Measurements from ENCODE around the gene FAM110C. TPM values are rescaled to one million over a fixed set of nuclear protein-coding genes. Genes with fewer than 3 reads are reported as not detected.
"Not testable (repeated sequence)": the region's sequence is repeated elsewhere in the genome, so short reads cannot be mapped to it uniquely, and the experiment has no call there.

The FAM110C gene
- total RNA-seq, 2 donors from 2014 or later, result 4.9 to 5.0 TPM

GRCh38 chr2:80971-81736 lies 34.8 kb upstream of the FAM110C start:
- H3K36me3 ChIP-seq, result no peaks in the 10 kb centered on the region
- ATAC-seq (ENCODE audit: insufficient number of reproducible peaks, low FRiP score, low read depth) (no peak), DNase-seq (ENCODE audit: low spot score) (no peak)
- no peaks in the 10 kb centered on the region for H3K27me3 ChIP-seq (replicated peaks; ENCODE audit: insufficient read depth)
- no peaks in the 10 kb centered on the region for H3K9me3 ChIP-seq
- no peak for TF ChIP-seq CTCF (IDR thresholded peaks at IDR 0.05)
- H3K4me3 ChIP-seq, result no peak overlapping the region
- H3K4me1 ChIP-seq (ENCODE audit: control insufficient read depth in 1 of 2, low read depth in 2 of 2), result no peaks in the 10 kb centered on the region
- no peak overlapping the region for H3K27ac ChIP-seq

- TF ChIP-seq CTCF (IDR thresholded peaks at IDR 0.05), result no peak
- no peak for DNase-seq (ENCODE audit: low spot score)
- H3K4me1 ChIP-seq (ENCODE audit: control insufficient read depth in 1 of 2, low read depth in 2 of 2), result no peaks in the 10 kb centered on the region
- H3K27me3 ChIP-seq (replicated peaks; ENCODE audit: insufficient read depth), result no peaks in the 10 kb centered on the region
- H3K36me3 ChIP-seq, result no peaks in the 10 kb centered on the region
- H3K4me3 ChIP-seq, result no peak overlapping the region
- ATAC-seq (ENCODE audit: insufficient number of reproducible peaks, low FRiP score, low read depth), result no peak
- no peaks in the 10 kb centered on the region for H3K9me3 ChIP-seq
- no peak overlapping the region for H3K27ac ChIP-seq
Measured at GRCh38 chr2:80378-80777, 34.1 kb upstream of the FAM110C start.

- no peaks in the 10 kb centered on the region for H3K36me3 ChIP-seq
- no peak overlapping the region for H3K4me3 ChIP-seq
- DNase-seq (ENCODE audit: low spot score), result no peak
- no peaks in the 10 kb centered on the region for H3K27me3 ChIP-seq (replicated peaks; ENCODE audit: insufficient read depth)
- no peak for TF ChIP-seq CTCF (IDR thresholded peaks at IDR 0.05)
- H3K4me1 ChIP-seq (ENCODE audit: control insufficient read depth in 1 of 2, low read depth in 2 of 2), result no peaks in the 10 kb centered on the region
- H3K27ac ChIP-seq, result no peak overlapping the region
- H3K9me3 ChIP-seq, result no peaks in the 10 kb centered on the region
- no peak for ATAC-seq (ENCODE audit: insufficient number of reproducible peaks, low FRiP score, low read depth)
Measured at GRCh38 chr2:71309-72035, 25.2 kb upstream of the FAM110C start.

GRCh38 chr2:69366-70344 lies 23.4 kb upstream of the FAM110C start:
- DNase-seq (ENCODE audit: low spot score), result no peak
- ATAC-seq (ENCODE audit: insufficient number of reproducible peaks, low FRiP score, low read depth), result no peak
- Histone ChIP-seq H3K27me3 (replicated peaks; ENCODE audit: insufficient read depth) (no peaks in the 10 kb centered on the region), H3K4me3 (no peak overlapping the region), H3K4me1 (ENCODE audit: control insufficient read depth in 1 of 2, low read depth in 2 of 2) (no peaks in the 10 kb centered on the region), H3K27ac (no peak overlapping the region), H3K36me3 (no peaks in the 10 kb centered on the region), H3K9me3 (no peaks in the 10 kb centered on the region)
- no peak for TF ChIP-seq CTCF (IDR thresholded peaks at IDR 0.05)

- not testable (repeated sequence) for H3K27me3 ChIP-seq (replicated peaks; ENCODE audit: insufficient read depth); ATAC-seq (ENCODE audit: insufficient number of reproducible peaks, low FRiP score, low read depth); H3K4me3 ChIP-seq; H3K27ac ChIP-seq; H3K4me1 ChIP-seq (ENCODE audit: control insufficient read depth in 1 of 2, low read depth in 2 of 2); H3K36me3 ChIP-seq; DNase-seq (ENCODE audit: low spot score); H3K9me3 ChIP-seq
Measured at GRCh38 chr2:68637-69036, 22.3 kb upstream of the FAM110C start.
